LHCN-M2 (cell line): ENCODE measurements around the gene PDSS2. TPM values are rescaled to one million over a fixed set of nuclear protein-coding genes. Genes with fewer than 3 reads are reported as not detected.
"Not testable (repeated sequence)": the region's sequence is repeated elsewhere in the genome, so short reads cannot be mapped to it uniquely, and the experiment has no call there.

Experiments
- DNase-seq: peaks from one replicate; pipeline ENCODE4 v3.0.0-alpha.2; 2012; ENCODE audit warnings: low read depth
- total RNA-seq: library from RNA; depleted of rRNA; stranded (reverse); fragments of >200 nt; gene quantifications from 2 replicates; pipeline ENCODE4 v1.2.3, GENCODE V29; 2014

PDSS2 gene
- total RNA-seq, 1 experiment from 2014 or later, result 11.0 TPM

DNA sequence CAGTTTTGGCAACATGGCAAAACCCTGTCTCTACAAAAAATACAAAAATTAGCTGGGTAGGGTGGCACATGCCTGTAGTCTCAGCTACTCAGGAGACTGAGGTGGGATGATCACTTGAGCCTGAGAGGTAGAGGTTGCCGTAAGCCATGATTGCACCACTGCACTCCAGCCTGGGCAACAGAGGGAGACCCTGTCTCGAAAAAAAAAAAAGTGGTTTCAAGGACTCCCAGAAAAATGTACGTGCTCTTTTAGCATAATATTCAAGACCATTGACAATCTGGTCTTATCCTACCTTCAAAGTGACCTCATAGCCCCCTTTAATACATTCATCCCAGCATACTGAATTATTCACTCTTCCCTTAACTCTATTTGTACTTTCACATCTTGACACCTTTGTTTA is 16.0 kb upstream of the PDSS2 start:
- DNase-seq, result not testable (repeated sequence)

DNA sequence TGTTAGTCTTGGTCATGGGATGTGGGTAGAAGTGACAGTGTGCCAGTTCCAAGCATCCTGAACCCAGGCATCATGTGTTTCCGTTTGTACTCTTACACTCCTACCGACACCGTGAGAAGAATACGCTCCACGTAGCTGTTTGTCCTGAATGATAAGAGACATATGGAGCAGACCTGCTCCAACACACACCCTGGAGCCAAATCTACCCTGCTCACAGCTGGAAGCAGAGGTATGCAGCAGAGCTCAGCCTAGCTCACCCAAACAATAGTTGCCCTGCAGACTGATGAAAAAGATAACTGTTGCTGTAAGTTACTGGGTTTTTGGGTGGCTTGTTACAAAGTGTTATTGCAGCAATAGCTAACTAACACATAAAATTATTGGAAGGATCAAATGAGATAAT is 14.3 kb upstream of the PDSS2 start:
- no peak for DNase-seq

DNA sequence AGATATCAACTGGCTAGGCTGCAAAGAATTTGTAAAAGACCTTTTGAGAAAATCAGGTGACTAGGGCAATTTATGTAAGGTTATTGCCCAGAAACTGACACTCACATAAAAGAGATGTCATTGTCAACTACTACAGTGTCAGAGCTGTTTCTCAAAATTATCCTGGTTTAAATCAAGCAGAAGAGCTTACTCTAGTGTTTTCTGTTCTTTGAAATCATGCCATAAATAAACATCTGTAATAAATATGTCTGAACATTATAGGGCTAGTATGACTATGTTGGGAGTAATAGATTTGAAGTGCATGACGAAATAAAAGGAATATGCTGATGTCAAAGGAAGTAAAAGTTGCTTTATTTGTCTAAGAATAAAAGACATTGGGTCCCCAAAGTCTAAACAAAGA is 11.0 kb upstream of the PDSS2 start:
- DNase-seq, result no peak

DNA sequence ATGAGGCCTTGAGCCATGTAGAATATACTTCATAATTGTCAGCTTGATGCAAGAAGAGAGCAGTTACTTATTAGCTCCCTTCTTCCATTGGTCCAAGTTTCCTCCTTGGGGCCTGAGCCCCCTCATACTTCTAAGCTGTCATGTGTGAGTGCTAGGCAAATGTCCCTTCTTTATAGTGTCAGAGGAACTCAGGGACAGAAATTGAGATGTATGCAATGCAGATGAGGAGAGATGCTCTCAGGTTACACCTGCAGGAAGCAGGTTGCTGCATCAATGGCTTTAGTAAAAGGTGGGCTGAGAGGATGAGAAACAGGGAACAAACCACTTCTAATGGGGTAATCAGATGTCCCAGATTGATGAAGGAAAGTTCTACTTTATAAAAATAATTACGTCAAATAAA is 6.7 kb upstream of the PDSS2 start:
- no peak for DNase-seq

DNA sequence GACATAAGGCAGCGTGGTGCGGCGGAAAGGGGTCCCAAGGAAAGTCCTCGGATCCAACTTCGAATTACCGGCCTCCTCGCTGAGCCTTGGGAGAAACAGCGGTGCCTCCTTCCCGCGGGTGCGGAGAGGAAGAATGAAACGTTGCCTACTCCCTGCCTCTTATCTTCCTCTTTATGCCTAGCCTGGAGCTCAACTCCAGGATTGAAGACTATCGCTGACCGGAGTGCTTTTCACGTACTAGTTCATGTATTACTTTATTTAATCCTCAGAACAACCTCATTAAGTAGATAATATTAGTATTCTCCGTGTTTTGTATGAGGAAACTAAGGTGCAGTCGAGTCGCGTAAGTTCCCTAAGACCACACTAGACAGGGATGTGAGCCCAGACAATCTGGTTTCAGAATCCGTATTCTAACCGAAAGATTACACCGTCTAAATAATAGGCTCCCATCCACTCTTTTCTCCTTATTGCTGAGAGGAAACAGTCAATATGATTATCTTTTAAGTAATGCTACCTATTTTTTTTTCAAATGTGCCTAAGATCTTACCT is 793 bp upstream of the PDSS2 start:
- no peak for DNase-seq

DNA sequence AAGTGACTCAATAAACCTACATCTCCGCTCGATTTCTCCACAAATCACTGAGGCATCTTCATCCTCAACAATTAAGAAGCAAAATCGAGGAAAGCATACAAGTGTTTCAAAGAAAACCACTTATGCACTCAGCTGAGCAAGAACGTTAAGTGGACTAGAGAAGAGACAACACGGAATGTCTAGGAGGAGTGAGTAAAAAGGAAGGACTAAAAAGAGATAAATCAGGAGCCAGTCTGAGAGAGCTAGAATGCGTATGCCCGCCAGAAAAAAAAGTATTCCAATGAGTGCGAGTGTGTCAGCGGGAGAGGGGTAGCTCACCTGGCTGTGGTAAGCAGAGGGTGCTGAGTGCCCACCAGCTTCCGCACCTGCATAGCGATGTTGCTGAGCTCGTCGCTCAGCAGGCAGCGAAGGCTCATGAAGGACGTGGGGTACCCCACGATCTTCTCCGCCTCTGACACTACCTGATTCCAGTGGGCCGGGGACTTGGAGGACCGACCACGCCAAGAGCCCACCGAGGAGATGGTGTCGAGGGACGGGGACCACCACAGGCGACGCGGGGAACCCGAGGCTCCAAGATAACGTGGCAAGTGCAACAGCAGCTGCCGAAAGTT is 587 bp downstream of the PDSS2 start:
- no peak for DNase-seq

DNA sequence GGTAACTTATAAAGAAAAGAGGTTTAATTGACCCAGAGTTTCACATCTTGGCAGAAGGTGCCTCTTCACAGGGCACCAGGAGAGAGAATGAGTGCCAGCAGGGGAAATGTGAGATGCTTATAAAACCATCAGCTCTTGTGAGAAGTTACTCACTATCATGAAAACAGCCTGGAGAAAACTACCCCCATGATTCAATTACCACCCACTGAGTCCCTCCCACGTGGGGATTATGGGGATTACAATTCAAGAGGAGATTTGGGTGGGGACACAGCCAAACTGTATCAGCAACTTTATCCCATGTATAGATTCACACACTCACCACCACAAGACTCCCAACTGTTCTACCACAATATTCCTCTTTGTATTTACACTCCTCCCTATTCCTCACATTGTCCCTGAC is 10.6 kb downstream of the PDSS2 start:
- DNase-seq, result no peak

DNA sequence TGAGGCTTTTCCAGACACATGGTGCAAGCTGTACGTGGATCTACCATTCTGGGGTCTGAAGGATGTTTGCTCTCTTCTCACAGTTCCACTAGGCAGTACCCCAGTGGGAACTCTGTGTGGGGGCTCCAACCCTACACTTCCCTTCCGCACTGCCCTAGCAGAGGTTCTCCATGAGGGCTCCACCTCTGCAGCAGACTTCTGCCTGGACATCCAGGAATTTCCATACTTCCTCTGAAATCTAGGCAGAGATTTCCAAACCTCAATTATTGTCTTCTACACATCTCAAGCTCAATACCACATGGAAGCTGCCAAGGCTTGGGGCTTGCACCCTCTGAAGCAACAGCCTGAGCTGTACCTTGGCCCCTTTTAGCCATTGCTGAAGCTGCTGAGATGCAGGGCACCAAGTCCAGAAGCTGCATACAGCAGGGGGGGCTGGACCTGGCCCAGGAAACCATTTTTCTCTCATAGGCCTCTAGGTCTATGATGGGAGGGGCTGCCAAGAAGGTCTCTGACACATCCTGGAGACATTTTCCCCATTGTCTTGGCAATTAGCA is 11.6 kb downstream of the PDSS2 start:
- no peak for DNase-seq

DNA sequence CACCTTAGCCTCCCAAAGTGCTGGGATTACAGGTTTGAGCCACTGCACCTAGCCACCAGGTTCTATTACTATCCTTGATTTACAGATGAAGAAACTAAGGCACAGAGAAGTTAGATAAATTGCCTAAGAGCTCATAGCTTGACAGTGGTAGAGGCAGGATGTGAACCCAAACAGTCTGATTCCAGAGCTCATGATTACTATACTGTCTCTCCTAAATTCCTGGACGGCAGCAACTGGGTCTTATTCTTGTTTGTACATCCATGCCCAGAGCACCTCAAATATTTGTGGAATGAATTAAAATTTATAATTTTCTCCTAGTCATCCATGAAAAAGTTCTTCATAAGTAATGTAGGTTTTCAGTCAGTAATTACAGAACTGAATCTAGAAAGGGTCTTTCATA is 15.1 kb downstream of the PDSS2 start:
- no peak for DNase-seq

DNA sequence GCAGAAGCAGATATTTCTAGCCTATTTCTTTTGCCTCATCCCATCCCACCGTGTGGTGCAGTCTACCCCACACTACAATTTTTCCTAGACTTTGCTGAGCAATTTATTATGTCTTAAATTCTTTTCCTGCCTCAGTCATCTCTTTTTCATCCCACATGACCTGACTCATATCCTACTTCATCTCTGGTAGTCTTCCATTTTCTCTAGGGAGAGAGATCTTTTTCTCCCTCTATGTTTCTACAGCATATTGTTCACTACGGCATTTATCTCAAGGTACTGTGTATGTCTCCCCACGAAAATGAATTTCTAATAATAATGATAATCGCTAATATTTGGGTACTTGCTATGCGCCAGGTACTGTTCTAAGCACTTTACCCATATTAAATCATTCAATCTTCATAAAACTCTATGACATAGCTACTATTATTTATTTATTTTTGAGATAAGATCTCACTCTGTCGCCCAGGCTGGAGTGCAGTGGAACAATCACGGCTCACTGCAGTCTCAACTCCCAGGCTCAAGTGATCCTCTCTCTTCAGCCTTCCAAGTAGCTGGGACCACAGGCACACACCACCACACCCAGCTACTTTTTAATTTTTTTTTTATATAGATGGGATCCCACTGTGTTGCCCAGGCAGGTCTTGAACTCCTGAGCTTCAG is 15.6 kb downstream of the PDSS2 start:
- DNase-seq, result peak; percentile 56

DNA sequence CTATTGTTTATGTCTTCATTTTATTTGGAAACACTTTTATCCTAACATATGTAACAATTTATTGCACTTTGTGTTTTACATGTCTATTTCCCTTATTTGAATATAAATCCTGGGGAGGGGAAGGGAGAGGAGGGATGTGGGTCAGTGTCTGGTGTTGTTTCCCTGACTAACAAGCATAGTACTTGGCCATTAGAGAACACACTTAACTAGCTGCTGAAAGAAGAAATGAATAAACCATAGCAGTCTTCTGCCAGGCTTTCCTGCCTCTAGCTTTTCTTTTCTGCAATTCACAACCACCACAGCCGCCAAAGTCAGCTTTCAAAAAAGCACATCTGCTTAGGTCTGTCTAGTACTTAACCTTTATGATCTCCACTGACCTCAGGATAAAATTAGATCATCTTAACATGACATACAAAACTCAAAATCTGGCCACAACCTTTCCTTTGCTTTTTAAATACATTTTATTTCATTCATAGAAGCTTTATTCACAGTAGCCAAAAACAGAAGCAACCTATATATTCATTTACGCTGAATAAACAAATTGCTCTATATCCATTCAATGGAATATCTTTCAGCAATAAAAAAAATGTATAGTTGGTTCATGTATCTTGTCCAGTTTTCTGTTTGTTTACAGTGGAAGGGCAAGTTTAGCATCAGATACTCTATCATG is 16.3 kb downstream of the PDSS2 start:
- DNase-seq, result peak; percentile 76

DNA sequence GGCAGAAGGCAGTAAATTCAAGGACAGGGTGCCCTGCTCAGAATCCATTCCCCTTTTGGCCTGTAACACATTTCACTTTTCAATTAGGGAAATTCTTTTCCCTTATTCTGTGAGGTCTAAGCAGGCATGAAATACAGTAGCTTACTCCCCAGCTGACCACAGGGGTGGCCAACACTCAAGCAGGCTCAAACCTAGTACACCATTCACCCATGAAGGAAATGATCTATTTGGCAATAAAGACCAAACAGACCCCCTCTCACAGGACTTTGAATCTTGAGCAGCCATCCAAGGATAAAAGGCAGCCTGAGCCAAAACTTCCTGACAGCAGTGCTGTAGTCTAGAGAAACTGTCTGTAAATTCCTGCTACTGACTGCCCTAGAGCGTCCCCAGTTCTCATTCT is 17.7 kb downstream of the PDSS2 start:
- DNase-seq, result no peak

DNA sequence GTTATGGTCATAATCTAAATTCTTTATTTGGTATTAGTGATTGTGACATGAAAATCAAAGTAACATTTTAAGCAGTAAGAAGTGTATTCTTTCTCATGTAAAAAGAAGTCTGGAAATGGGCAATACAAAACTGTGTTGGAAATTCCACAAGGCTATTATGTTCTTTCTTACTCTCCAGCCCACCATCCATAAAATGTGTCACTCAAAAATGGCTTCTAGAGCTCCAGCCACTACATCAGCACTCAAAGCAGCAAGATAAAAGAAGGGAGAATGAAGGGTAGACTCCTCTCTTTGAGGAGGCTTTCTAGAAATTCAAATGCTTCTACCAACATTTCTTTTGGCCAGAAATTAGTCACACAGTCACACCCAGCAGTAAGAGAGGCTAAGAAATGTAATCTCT is 18.4 kb downstream of the PDSS2 start:
- DNase-seq, result no peak

DNA sequence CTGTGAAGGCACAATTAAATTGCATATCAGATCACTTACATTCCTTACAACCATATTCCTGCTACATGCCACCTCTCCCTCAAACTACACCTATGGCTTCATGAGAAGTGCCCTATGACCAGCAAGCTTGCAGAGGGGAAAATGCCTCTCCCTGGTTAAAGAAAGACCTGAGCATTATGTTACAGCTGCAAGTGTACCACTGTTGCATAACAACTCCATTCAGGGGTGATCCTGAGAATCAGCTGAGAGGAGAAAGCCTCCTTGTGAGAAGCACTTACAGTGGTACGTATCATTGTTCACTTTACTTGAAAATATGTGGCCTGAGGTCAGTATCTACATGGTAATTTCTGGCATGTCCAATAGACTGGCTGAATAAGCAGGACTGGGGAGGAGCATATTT is 20.0 kb downstream of the PDSS2 start:
- no peak for DNase-seq

DNA sequence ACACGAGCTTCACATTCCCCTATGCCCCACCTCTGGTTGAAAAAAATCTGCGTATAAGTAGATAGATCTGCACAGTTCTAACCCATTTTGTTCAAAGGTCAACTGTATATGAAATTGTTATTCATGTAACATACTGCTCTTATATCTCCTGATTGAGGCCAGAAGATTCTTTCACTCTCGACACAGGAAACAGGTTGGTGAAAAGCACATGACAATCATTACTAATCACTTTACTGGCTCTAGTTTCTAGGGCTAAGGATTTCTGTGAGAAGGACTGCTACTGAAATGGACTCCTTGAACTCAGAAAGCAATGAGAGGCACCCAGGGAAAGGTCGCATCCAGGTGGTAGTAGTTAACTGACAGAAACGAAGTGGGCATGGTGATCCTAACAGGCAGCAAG is 21.7 kb downstream of the PDSS2 start:
- no peak for DNase-seq

DNA sequence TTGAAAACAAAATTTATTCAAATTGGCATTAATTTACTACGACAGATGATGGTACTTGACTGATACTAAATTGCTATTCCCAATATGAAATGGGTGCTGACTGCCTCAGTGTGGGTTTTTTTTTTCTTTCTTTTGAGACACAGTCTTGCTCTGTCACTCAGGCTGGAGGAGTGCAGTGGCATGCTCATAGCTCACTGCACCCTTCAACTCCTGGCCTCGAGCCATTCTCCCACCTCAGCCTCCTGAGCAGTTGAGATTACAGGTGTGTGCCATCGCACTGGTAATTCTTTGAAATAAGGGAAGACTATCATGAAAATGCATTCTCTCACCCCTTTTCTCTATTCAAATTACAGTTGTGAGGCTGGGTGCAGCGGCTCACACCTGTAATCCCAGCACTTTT is 22.5 kb downstream of the PDSS2 start:
- DNase-seq, result no peak

DNA sequence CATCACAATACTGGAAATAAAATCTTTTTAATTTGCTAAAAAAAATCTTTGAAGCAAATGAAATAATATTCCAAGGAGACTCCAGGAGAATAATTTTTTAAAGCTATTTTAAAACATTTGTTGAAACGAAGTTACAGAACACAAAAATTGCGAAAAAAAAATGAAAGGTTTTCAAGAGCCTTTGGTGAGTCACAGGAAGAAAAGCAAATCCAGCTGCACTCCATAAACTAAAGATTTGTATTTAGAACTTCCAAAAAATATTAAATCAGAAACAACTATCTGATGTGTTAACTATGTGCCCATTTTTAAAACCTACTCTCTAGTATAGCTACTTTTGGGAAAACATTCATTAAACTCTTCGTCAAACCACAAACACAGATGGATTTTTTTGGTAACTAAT is 23.6 kb downstream of the PDSS2 start:
- no peak for DNase-seq

DNA sequence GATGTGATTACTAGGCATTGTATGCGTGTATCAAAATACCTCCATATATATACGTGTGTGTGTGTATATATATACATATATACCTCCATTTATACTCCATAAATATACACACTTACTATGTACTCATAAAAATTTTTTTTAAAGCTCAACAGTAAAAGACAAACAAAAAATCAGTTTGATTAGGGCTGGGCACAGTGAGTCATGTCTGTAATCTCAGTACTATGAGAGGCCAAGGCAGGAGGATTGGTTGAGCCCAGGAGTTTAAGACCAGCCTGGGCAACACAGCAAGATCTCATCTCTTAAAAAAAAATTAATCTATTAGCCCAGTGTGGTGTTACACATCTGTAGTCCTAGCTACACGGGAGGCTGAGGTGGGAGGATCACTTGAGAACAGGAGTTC is 24.6 kb downstream of the PDSS2 start:
- no peak for DNase-seq

DNA sequence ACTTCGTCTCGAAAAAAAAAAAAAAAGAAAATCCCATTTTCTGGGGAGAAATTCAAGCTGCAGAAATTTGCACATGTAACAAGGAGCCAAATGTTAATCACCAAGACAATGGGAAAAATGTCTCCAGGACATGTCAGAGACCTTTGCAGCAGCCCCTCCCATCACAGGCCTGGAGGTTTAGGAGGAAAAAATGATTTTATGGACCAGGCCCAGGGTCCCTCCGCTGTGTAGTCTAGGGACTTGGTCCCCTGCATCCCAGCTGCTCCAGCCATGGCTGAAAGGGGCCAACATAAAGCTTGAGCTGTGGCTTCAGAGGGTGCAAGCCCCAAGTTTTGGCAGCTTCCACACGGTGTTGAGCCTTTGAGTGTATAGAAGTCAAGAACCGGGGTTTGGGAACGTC is 33.4 kb downstream of the PDSS2 start:
- not testable (repeated sequence) for DNase-seq

DNA sequence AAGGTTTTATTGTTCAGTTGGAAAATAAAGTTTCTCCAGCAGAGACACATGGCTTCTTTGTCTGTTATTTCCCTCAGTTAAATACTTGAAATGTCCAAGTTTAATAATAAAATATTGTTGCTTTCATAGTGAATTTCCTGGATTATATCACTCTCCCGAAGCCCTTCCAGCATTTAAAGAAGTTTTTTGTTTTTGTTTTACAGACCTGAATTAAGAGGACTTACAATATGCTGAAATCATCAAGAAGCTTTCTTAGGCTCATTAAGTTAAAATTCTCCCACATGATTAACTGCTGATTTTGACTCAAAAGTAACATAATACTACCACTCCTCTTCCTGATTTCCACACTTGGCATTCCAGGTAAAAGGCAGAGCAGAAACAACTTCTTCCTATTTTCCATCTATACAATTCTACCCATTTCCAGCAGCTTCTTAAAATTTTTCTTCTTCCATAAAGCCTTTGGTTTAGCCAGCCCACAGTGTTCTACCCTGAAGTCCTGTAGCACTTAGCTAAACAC is 35.8 kb downstream of the PDSS2 start:
- no peak for DNase-seq

DNA sequence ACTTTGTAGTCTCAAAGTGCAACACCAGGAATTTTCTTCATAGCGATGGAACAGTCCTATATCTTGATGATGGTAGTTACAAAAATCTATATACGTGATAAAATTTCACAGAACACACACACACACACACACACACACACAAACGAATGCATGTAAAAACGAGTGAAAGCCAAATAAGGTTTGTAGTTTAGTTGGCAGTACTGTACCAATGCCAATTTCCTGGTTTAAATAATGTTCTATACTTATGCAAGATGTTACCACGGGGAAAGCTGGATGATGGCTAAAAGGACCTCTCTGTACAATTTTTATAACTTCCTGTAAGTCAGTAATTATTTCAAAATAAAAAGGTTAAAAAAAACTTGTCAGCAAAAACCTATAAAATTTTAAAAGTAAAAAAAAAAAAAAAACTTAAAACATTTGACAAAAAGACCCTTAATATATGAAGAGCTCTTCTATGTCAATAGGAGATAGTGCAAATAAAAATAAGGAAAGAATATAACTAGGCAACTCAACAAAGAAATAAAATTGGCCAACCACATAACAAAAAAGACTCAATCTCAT is 37.6 kb downstream of the PDSS2 start:
- DNase-seq, result no peak

DNA sequence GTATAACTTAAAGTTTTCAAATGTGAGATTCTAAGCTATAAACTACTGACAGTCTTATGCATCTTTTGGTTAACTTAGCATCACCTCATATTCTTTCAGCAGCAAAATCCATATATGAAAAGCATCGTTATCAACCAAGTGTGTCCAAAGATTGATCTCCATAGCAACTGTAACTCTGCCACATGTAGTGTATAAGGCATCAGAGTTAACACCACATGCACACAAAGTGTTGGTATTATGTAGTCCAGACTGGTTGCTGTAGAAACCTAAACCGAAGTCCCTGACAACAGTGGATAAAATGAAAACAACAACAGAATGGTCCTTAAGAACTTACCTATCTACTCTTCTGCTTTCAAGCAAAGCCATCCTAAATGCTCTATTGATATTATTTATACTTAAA is 39.6 kb downstream of the PDSS2 start:
- DNase-seq, result peak; percentile 15
